Mesangial cell (primary cell): ENCODE data around the gene C1R. TPM values are rescaled to one million over a fixed set of nuclear protein-coding genes. Genes with fewer than 3 reads are reported as not detected.

ENCODE experiments used
- total RNA-seq: library from RNA; depleted of rRNA; stranded (reverse); fragments of >200 nt; gene quantifications from 2 replicates; pipeline ENCODE4 v1.2.3, GENCODE V29; 2015

Gene C1R
- total RNA-seq: 6.5 and 53.5 TPM in 2 replicates

GRCh38 chr12:7092229-7092985 lies at the start of gene C1R:
Gene C1R (minus strand): TSS chr12:7092445. CDS start chr12:7092388, 57 bp downstream.

GRCh38 chr12:7129872-7130691 lies 37.8 kb upstream of the C1R start, which contains the start of gene CLSTN3:
Gene CLSTN3 (plus strand): TSS chr12:7130371. CDS start chr12:7130649, 278 bp downstream.

GRCh38 chr12:7128681-7129286 lies 36.5 kb upstream of the C1R start, which contains the start of gene RBP5:
Gene RBP5 (minus strand): TSS chr12:7128889. CDS start chr12:7128775, 114 bp downstream.

GRCh38 chr12:7108796-7109571 lies 16.7 kb upstream of the C1R start, which contains the start of gene C1RL:
Gene C1RL (minus strand): TSS chr12:7109214. CDS start chr12:7109180, 34 bp downstream.

DNA sequence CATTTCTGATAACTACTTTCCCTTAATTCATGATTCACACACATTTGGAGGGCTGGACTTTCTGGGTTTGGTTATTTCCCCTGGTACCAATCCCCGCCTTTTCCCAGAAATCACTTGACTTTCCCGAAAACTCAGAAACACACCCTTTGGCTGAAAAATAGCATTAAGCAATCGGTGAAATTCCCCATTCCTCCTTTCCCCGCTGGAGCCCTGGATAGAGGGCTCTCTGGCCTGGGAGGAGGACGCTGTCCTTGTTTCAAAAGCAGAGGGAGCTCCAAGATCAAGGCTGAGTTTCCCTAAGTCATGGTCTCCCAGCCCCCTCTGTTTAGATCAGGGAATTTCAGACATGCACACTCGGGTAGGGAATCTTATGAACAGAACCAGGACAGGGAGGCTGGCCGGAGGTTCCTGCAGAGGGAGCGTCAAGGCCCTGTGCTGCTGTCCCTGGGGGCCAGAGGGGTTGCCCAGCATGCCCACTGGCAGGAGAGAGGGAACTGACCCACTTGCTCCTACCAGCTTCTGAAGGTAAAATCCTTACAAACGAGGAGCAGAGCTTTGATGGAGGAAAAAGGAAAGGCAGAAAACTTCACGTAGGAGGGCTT lies 31.8 kb downstream of the C1R start, which contains the start of gene C1S:
Gene C1S, plus strand, starts transcription at position 366 of the 602 bp plus-strand sequence. CDS start 1,195 bp downstream, outside the sequence.

Other genes starting within 250 kb of the C1R start
- 7.2 and 171 TPM in 2 replicates for gene CDCA3, start 241.2 kb downstream of the C1R start, total RNA-seq
- 62.2 and 84.6 TPM in 2 replicates for gene USP5, start 240.3 kb downstream of the C1R start, total RNA-seq
- 569 and 954 TPM in 2 replicates for gene TPI1, start 224.9 kb downstream of the C1R start, total RNA-seq
- 13.9 and 18.4 TPM in 2 replicates for gene SPSB2, start 219.1 kb downstream of the C1R start, total RNA-seq
- gene LRRC23, start 187.6 kb downstream of the C1R start, total RNA-seq: 7.5 and 11.8 TPM in 2 replicates
- gene ENO2, start 177.9 kb downstream of the C1R start, total RNA-seq: 16.0 and 17.5 TPM in 2 replicates
- gene ATN1, start 164.5 kb downstream of the C1R start, total RNA-seq: 34.4 and 55.0 TPM in 2 replicates
- gene RNU7-1, start 148.6 kb downstream of the C1R start, total RNA-seq: not detected in 2 replicates
- gene C12orf57, start 148.4 kb downstream of the C1R start, total RNA-seq: 147 and 190 TPM in 2 replicates
- gene PTPN6, start 141.1 kb downstream of the C1R start, total RNA-seq: 9.6 and 21.9 TPM in 2 replicates
- gene PHB2, start 121.8 kb downstream of the C1R start, total RNA-seq: 391 and 420 TPM in 2 replicates
- 26.1 and 66.8 TPM in 2 replicates for gene EMG1, start 121.5 kb downstream of the C1R start, total RNA-seq
- 32.1 and 47.4 TPM in 2 replicates for gene LPCAT3, start 74.0 kb downstream of the C1R start, total RNA-seq
- gene C1S, start 31.7 kb downstream of the C1R start, total RNA-seq: 0.49 and 6.1 TPM in 2 replicates
- gene C1RL, start 16.8 kb upstream of the C1R start, total RNA-seq: 9.9 and 49.9 TPM in 2 replicates
- gene RBP5, start 36.4 kb upstream of the C1R start, total RNA-seq: not detected in 2 replicates
- gene CLSTN3, start 37.9 kb upstream of the C1R start, total RNA-seq: 22.0 and 71.5 TPM in 2 replicates
- gene PEX5, start 97.2 kb upstream of the C1R start, total RNA-seq: 16.9 and 24.8 TPM in 2 replicates
- gene ACSM4, start 211.6 kb upstream of the C1R start, total RNA-seq: not detected in 2 replicates